ACC112 (cell line): Measurements from ENCODE around the gene CPT1B.

Experiments
- H2AFZ ChIP-seq: fragments of 200-600 bp; sonication (generic); one replicate; pipeline ENCODE4 v1.6.0; 2017; ENCODE audit warnings: antibody characterized with exemption, low read length; ENCODE audit not compliant: unreplicated experiment
- H3K27ac ChIP-seq: fragments of 200-600 bp; sonication (generic); 2 replicates; pipeline ENCODE4 v1.5.1; 2014; ENCODE audit warnings: low read depth, mild to moderate bottlenecking, antibody characterized with exemption, low read length, moderate library complexity
- H3K27me3 ChIP-seq: fragments of 200-600 bp; sonication (generic); 2 replicates; pipeline ENCODE4 v1.6.1; 2014; ENCODE audit warnings: mild to moderate bottlenecking, antibody characterized with exemption, low read length, moderate library complexity, mixed read lengths; ENCODE audit not compliant: insufficient read depth
- H3K36me3 ChIP-seq: fragments of 200-600 bp; sonication (generic); 2 replicates; pipeline ENCODE4 v1.6.1; 2016; ENCODE audit warnings: mild to moderate bottlenecking, antibody characterized with exemption, low read length, moderate library complexity, mixed read lengths; ENCODE audit not compliant: insufficient read depth
- H3K4me1 ChIP-seq: fragments of 200-600 bp; sonication (generic); one replicate; pipeline ENCODE4 v1.6.1; 2016; ENCODE audit warnings: low read length, mixed read lengths; ENCODE audit not compliant: insufficient read depth, unreplicated experiment, control insufficient read depth
- H3K4me3 ChIP-seq: fragments of 200-600 bp; sonication (generic); 2 replicates; pipeline ENCODE4 v1.5.1; 2014; ENCODE audit warnings: mild to moderate bottlenecking, low read depth, low read length
- H3K79me2 ChIP-seq: fragments of 200-600 bp; sonication (generic); one replicate; pipeline ENCODE4 v1.6.0; 2016; ENCODE audit warnings: low read length; ENCODE audit not compliant: control insufficient read depth, unreplicated experiment, insufficient read depth

CPT1B gene

GRCh38 chr22:50601669-50602337 is 23.6 kb upstream of the CPT1B start:
- Histone ChIP-seq H3K79me2 (no peaks in the 10 kb centered on the region), H3K27me3 (0 out of 2 replicates have a peak, but pooled peaks cover 4% of the 10 kb centered on the region), H3K4me1 (no peaks in the 10 kb centered on the region), H2AFZ (no peak overlapping the region), H3K4me3 (no peak overlapping the region), H3K27ac (no peak overlapping the region), H3K36me3 (no peaks in the 10 kb centered on the region)

- no peaks in the 10 kb centered on the region for H3K36me3 ChIP-seq
- no peaks in the 10 kb centered on the region for H3K79me2 ChIP-seq
- peak overlapping the region; percentile 66 for H3K4me3 ChIP-seq
- 0 out of 2 replicates have a peak, but pooled peaks cover 4% of the 10 kb centered on the region for H3K27me3 ChIP-seq
- no peak overlapping the region for H3K27ac ChIP-seq
- H3K4me1 ChIP-seq, result no peaks in the 10 kb centered on the region
- H2AFZ ChIP-seq, result no peak overlapping the region
Observed at GRCh38 chr22:50600967-50601668, 22.9 kb upstream of the CPT1B start.

- Histone ChIP-seq H3K27me3 (0 out of 2 replicates have a peak, but pooled peaks cover 4% of the 10 kb centered on the region), H3K4me3 (peak within 1 kb of the TSS; percentile 66), H3K79me2 (no peaks in the 10 kb centered on the region), H3K36me3 (no peaks in the 10 kb centered on the region), H3K4me1 (no peaks in the 10 kb centered on the region), H2AFZ (no peak within 1 kb of the TSS), H3K27ac (no peak within 1 kb of the TSS)
Observed at GRCh38 chr22:50600538-50600937, 22.3 kb upstream of the CPT1B start, which contains the start of gene MAPK8IP2. Gene MAPK8IP2 (plus strand): TSS chr22:50600793. CDS start chr22:50600819, 26 bp downstream.

DNA sequence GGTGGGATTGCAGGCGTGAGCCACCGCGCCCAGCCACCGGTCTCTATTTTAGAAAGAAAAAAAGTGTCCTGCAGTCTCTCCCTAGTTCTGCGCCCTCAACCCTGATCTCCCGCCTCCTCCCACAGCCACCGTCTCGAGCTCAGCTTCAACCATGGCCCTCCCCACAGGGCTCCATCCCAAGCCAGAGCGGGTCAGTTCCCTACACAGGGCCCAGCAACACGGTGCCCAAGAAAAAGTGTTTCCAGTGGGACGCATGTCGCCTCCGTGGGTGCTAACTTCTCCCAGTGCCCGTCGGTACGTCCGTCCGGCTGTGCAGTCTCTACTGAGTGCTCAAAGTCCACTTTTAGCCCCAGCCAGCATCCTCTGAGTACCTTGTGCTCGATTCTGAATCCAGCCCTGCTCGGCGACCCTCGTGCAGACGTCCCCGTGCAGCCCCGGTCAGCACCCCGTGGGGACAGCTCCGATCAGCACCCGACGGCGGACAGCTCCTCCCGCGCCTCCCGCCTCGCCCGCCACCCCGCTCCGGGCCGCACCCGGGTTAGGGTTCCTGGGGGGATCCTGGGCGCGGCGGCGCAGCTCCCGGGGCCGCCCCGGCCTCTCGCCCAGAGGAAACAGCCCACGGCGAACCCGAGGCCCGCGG is 21.7 kb upstream of the CPT1B start:
- Histone ChIP-seq H2AFZ (no peak overlapping the region), H3K4me1 (no peaks in the 10 kb centered on the region), H3K79me2 (no peaks in the 10 kb centered on the region), H3K4me3 (no peak overlapping the region), H3K27ac (no peak overlapping the region), H3K27me3 (0 out of 2 replicates have a peak, but pooled peaks cover 4% of the 10 kb centered on the region), H3K36me3 (no peaks in the 10 kb centered on the region)

- Histone ChIP-seq H3K4me1 (no peaks in the 10 kb centered on the region), H3K27me3 (0 out of 2 replicates have a peak, but pooled peaks cover 1% of the 10 kb centered on the region), H3K27ac (no peak overlapping the region), H3K4me3 (no peak overlapping the region), H3K36me3 (no peaks in the 10 kb centered on the region), H3K79me2 (no peaks in the 10 kb centered on the region), H2AFZ (no peak overlapping the region)
Observed at GRCh38 chr22:50597097-50597496, 18.9 kb upstream of the CPT1B start.

DNA sequence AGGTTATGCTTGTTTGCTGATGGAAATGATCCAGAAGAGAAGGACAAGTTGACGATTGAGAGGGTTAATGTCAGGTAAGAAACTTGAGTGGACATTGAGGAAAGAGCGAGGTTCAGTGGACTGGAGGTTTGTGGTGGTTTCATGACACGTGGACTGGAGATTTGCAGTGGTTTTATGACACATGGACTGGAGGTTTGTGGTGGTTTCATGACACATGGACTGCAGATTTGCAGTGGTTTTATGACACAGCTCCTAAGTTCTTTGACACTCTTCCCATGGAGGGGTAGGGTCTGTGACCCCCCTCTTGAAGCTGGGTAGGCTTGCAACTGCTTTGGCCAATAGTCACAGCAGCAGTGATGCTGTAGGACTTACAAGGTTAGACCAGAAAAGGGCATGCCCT is 17.0 kb upstream of the CPT1B start:
- H3K79me2 ChIP-seq, result no peaks in the 10 kb centered on the region

DNA sequence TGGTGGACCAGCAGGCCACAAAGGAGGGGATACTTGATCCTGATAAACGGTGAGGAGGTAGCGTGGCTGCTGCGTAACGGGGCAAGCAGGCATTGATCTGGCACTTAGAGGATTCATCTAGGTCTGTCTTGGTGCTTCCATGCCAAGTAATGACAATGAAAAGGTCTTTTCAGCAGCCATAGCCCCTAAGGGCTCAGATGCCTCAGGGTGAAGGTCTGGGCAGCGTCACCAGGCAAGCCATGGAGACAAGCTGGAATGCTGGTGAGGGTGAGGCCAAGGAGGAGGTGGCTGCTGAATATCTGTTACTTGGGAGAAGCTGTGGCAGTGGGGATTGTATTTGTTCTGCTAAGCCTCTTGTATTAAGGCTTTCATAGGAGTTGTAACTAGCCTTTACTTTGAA is 9.2 kb upstream of the CPT1B start:
- no peaks in the 10 kb centered on the region for H3K27me3 ChIP-seq
- H2AFZ ChIP-seq, result no peak overlapping the region
- no peaks in the 10 kb centered on the region for H3K36me3 ChIP-seq
- peaks cover 2% of the 10 kb centered on the region for H3K4me1 ChIP-seq
- H3K79me2 ChIP-seq, result peaks cover 5% of the 10 kb centered on the region
- no peak overlapping the region for H3K27ac ChIP-seq
- no peak overlapping the region for H3K4me3 ChIP-seq

More for the DNA sequence above, 17.0 kb upstream of the CPT1B start:
- no peak overlapping the region for H3K27ac ChIP-seq
- H2AFZ ChIP-seq, result no peak overlapping the region
- H3K36me3 ChIP-seq, result no peaks in the 10 kb centered on the region
- H3K4me1 ChIP-seq, result no peaks in the 10 kb centered on the region
- H3K4me3 ChIP-seq, result no peak overlapping the region
- no peaks in the 10 kb centered on the region for H3K27me3 ChIP-seq

- Histone ChIP-seq H3K4me3 (no peak overlapping the region), H3K36me3 (no peaks in the 10 kb centered on the region), H3K4me1 (peaks cover 2% of the 10 kb centered on the region), H3K27ac (no peak overlapping the region), H2AFZ (no peak overlapping the region), H3K79me2 (peaks cover 5% of the 10 kb centered on the region), H3K27me3 (no peaks in the 10 kb centered on the region)
Observed at GRCh38 chr22:50586416-50586815, 8.2 kb upstream of the CPT1B start.

DNA sequence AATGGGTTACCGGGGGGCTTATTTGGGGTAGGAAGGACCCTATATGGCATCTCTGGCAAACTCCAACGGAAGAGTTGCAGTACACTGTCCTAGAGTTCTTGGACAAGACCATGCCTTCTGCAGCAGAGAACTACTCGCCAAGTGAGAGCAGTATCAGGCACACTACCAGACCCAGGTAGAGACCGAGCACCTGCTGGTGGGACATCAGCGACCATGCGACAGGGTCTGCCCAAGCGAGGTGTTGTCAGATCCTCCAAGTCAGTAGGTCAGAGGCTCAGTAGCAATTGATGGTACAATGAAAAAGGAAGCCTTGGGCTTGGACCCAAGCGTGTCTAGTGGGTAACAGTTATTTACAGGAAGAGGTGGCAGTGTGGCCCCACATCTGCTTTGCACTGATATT is 7.6 kb upstream of the CPT1B start:
- Histone ChIP-seq H3K79me2 (peaks cover 5% of the 10 kb centered on the region), H3K4me3 (no peak overlapping the region), H3K27ac (no peak overlapping the region), H3K36me3 (no peaks in the 10 kb centered on the region), H2AFZ (no peak overlapping the region), H3K27me3 (no peaks in the 10 kb centered on the region), H3K4me1 (peaks cover 2% of the 10 kb centered on the region)

DNA sequence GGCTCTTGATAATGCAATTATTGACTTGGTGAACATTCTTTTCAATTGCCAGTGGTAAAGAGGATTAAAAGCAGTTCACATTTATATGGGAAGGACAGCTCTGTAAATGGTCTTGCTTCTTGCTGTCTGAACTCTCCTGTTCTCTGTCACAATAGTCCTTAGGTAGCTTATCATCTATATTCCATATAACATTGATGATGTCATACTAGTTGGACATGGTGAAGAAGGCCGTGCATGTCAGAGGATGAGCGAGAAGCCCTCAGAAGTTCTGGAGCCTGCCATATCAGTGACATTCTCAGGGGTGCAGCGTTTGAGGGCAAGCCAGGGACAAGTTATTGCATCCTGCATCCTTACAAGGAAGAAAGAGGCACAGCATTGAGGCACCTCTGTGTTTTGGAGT is 7.0 kb upstream of the CPT1B start:
- H3K36me3 ChIP-seq, result no peaks in the 10 kb centered on the region
- peaks cover 2% of the 10 kb centered on the region for H3K4me1 ChIP-seq
- no peak overlapping the region for H2AFZ ChIP-seq
- H3K27ac ChIP-seq, result no peak overlapping the region
- H3K27me3 ChIP-seq, result no peaks in the 10 kb centered on the region
- H3K4me3 ChIP-seq, result no peak overlapping the region
- H3K79me2 ChIP-seq, result peaks cover 5% of the 10 kb centered on the region
